ENCODE results near the gene PEMT. TPM values are rescaled to one million over a fixed set of nuclear protein-coding genes. Genes with fewer than 3 reads are reported as not detected.

Gene PEMT
- total RNA-seq, 1 experiment from 2014 or later, result 39.8 TPM

DNA sequence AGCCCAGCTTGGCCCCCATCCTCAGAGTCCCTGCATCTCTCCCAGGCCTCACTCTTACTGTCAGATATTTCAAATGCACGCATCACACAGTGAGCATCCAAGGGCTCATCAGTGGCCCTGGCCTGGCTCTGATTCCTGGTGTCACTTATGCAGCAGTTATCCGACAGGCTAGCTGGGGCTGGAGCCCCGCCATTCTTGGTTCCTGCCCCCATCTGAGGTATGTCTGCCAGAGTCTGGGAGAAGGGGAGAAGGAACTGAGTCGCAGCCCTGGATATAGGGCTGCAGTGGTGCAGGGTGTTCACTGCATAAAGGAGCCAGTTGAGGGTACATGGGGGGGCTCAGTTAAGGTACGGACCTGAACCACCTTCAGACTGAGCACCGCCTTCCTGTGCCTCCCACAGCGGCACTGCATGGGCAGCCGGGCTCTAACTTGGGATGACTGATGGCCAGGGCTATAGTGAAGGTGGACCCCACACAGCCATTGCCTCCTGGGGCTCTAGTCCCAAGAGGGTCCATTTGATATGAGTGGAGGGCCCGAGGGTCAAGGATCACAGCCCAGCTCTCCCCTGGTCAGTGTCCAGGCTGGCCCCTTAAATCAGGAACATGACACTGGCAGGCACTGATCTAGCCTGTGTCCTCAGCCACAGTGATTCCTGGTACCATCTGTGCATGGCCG, 93.5 kb downstream of the PEMT start:
- no peaks in the 10 kb centered on the region for H3K9me3 ChIP-seq (ENCODE audit: low read depth, low read length, poor library complexity, severe bottlenecking)
- H3K4me3 ChIP-seq (ENCODE audit: low read depth, low read length, poor library complexity, severe bottlenecking), result no peak overlapping the region
- intact Hi-C loops (cut with micrococcal nuclease; ENCODE audit: unreplicated experiment), result loop anchor here (1.0 to 10.0 kb wide), 6 partner anchors 73 to 537 kb away; partner anchors contain the start of genes ATPAF2 and GID4
- peaks cover 13% of the 10 kb centered on the region for H3K27me3 ChIP-seq (replicated peaks; ENCODE audit: insufficient read depth, low read depth, low read length, poor library complexity)
- BruUV-seq (replicated peaks), result no TSS peak
- H3K36me3 ChIP-seq (ENCODE audit: insufficient read depth, low read length, poor library complexity, severe bottlenecking), result no peaks in the 10 kb centered on the region
- no peak for DNase-seq (ENCODE audit: low spot score)
- CTCF ChIA-PET, result interaction anchor here (2.3 kb wide), 1 partner anchor 71 kb away, joined by 26 read pairs; no protein-coding TSS in a partner anchor
- peaks cover 34% of the 10 kb centered on the region for H3K4me1 ChIP-seq (ENCODE audit: insufficient read depth, low read length, poor library complexity, severe bottlenecking)
- POLR2A ChIA-PET (ENCODE audit: low non-redundant PET), result no interaction called here
- no peak for TF ChIP-seq EZH2 (IDR thresholded peaks at IDR 0.05; ENCODE audit: borderline replicate concordance, low read depth, low read length, poor library complexity, severe bottlenecking)
- no peak for TF ChIP-seq CTCF (conservative IDR thresholded peaks at IDR 0.05; ENCODE audit: low read depth, low read length)
- no peak overlapping the region for H3K27ac ChIP-seq (ENCODE audit: low read depth, low read length, poor library complexity, severe bottlenecking)

DNA sequence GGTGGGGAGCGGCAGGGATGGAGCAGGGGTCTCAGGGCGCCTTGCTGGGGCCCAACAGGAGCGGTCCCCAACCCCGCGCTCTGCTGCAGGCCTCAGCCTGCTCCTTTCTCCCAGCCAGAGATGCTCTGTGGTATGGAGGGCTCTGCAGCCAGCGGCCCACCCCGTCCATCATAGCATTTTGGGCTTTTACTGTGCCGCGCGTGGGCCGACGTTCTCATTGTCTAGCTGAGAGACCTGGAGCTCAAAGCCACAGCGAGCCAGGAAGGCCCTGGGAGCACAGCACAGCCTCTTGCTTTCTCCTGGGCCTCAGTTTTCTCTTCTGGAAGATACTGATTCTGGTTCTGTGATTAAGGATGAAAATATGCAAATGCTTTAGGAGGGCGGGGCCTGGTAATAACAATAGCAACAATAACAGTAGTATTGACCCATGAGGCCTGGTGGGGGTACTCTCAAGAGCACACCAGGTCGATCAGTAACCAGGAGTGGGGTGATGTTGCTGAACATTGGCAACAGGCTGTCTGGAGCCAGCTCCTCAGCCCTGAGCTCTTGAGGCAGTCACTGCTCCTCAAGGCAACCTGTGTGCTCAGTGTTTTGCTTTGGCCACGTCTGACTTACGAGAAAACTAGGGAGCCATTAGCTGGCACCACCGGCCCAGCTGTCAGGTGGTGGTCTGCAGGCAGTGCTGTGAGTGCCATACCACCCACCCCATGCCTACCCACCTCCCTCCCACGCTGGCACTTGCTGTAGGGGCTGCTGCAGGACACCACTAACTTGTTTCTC, 94.3 kb downstream of the PEMT start:
- intact Hi-C loops (cut with micrococcal nuclease; ENCODE audit: unreplicated experiment), result loop anchor here (1.0 to 10.0 kb wide), 6 partner anchors 74 to 538 kb away; partner anchors contain the start of genes ATPAF2 and GID4
- peak overlapping the region; percentile 71 for H3K4me3 ChIP-seq (ENCODE audit: low read depth, low read length, poor library complexity, severe bottlenecking)

More for the DNA sequence above, 94.3 kb downstream of the PEMT start:
- peaks cover 13% of the 10 kb centered on the region for H3K27me3 ChIP-seq (replicated peaks; ENCODE audit: insufficient read depth, low read depth, low read length, poor library complexity)
- H3K9me3 ChIP-seq (ENCODE audit: low read depth, low read length, poor library complexity, severe bottlenecking), result no peaks in the 10 kb centered on the region
- ChIA-PET CTCF (interaction anchor here (0.6 to 2.3 kb wide), 9 partner anchors 15 to 422 kb away, joined by 3 to 26 read pairs (median 3); no protein-coding TSS in a partner anchor), POLR2A (ENCODE audit: low non-redundant PET) (no interaction called here)
- BruUV-seq (replicated peaks), result no TSS peak
- TF ChIP-seq EZH2 (IDR thresholded peaks at IDR 0.05; ENCODE audit: borderline replicate concordance, low read depth, low read length, poor library complexity, severe bottlenecking) (no peak), CTCF (conservative IDR thresholded peaks at IDR 0.05; ENCODE audit: low read depth, low read length) (no peak)
- peaks cover 2% of the 10 kb centered on the region for H3K36me3 ChIP-seq (ENCODE audit: insufficient read depth, low read length, poor library complexity, severe bottlenecking)
- H3K27ac ChIP-seq (ENCODE audit: low read depth, low read length, poor library complexity, severe bottlenecking), result no peak overlapping the region
- DNase-seq (ENCODE audit: low spot score), result no peak
- H3K4me1 ChIP-seq (ENCODE audit: insufficient read depth, low read length, poor library complexity, severe bottlenecking), result peaks cover 36% of the 10 kb centered on the region

All from A673 (cell line).